Brain microvascular endothelial cell (primary cell): Measurements from ENCODE around the gene MTMR12.

Source experiments
- DNase-seq: peaks from one replicate; pipeline ENCODE4 v3.0.0-alpha.2; 2020
- H3K27ac ChIP-seq: fragments of 250-450 bp; sonication (Bioruptor Pico); 2 replicates; pipeline ENCODE4 v1.5.1; 2020; ENCODE audit warnings: mild to moderate bottlenecking, moderate library complexity
- H3K27me3 ChIP-seq: fragments of 250-450 bp; sonication (Bioruptor Pico); replicated peaks from 2 replicates; pipeline ENCODE4 v1.5.1; 2020; ENCODE audit warnings: mild to moderate bottlenecking
- H3K36me3 ChIP-seq: fragments of 250-450 bp; sonication (Bioruptor Pico); replicated peaks from 2 replicates; pipeline ENCODE4 v1.5.1; 2020; ENCODE audit warnings: mild to moderate bottlenecking
- H3K4me3 ChIP-seq: 2 replicates; pipeline ENCODE4 v1.5.1; 2011; ENCODE audit warnings: low read depth, mild to moderate bottlenecking, control low read depth, low read length, moderate library complexity
- in situ Hi-C: cut with HindIII; loops from 2 replicates; pipeline ENCODE4 v1.10.0; 2017; ENCODE audit warnings: low sequenced_read_pairs, low pct_ligation_motif_present
- TF ChIP-seq, protein P1 (sequence below): IDR thresholded peaks from 2 replicates; pipeline ENCODE4 v1.5.1; 2011; ENCODE audit warnings: low read depth, mild to moderate bottlenecking, moderate library complexity, low read length, control low read depth, inconsistent platforms; ENCODE audit errors: missing control alignments

Gene MTMR12

GRCh38 chr5:32308946-32309345 lies 3.8 kb downstream of the MTMR12 start:
- in situ Hi-C loops, result no loop called here
- Histone ChIP-seq H3K27me3 (no peaks in the 10 kb centered on the region), H3K36me3 (no peaks in the 10 kb centered on the region), H3K4me3 (no peak overlapping the region), H3K27ac (no peak overlapping the region)
- TF ChIP-seq, protein P1, sequence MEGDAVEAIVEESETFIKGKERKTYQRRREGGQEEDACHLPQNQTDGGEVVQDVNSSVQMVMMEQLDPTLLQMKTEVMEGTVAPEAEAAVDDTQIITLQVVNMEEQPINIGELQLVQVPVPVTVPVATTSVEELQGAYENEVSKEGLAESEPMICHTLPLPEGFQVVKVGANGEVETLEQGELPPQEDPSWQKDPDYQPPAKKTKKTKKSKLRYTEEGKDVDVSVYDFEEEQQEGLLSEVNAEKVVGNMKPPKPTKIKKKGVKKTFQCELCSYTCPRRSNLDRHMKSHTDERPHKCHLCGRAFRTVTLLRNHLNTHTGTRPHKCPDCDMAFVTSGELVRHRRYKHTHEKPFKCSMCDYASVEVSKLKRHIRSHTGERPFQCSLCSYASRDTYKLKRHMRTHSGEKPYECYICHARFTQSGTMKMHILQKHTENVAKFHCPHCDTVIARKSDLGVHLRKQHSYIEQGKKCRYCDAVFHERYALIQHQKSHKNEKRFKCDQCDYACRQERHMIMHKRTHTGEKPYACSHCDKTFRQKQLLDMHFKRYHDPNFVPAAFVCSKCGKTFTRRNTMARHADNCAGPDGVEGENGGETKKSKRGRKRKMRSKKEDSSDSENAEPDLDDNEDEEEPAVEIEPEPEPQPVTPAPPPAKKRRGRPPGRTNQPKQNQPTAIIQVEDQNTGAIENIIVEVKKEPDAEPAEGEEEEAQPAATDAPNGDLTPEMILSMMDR, result no peak
- no peak for DNase-seq

- H3K27ac ChIP-seq, result no peak overlapping the region
- DNase-seq, result no peak
- H3K36me3 ChIP-seq, result no peaks in the 10 kb centered on the region
- no peaks in the 10 kb centered on the region for H3K27me3 ChIP-seq
- in situ Hi-C loops, result no loop called here
- no peak overlapping the region for H3K4me3 ChIP-seq
- TF ChIP-seq, protein P1, result no peak
These were observed 5.0 kb downstream of the MTMR12 start for GRCh38 chr5:32307769-32308194.

- Histone ChIP-seq H3K27ac (no peak overlapping the region), H3K36me3 (no peaks in the 10 kb centered on the region), H3K27me3 (no peaks in the 10 kb centered on the region), H3K4me3 (no peak overlapping the region)
- no peak for DNase-seq
- TF ChIP-seq, protein P1, result no peak
- in situ Hi-C loops, result no loop called here
These were observed 8.1 kb downstream of the MTMR12 start for GRCh38 chr5:32304622-32305021.

DNA sequence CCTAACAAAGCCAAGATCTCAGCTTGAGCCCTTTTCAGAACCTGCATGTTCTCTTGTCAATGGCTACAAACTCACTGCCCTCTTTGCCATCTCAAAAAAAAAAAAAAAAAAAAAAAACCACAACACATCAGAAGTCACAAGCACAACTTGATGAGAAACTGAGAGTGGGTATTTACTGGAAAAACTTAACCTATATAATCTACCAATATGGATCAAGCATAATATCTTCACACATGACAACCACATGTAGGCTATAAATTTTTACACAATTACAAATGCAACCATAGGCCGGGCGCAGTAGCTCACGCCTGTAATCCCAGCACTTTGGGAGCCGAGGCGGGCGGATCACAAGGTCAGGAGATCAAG lies 9.0 kb downstream of the MTMR12 start:
- in situ Hi-C loops, result no loop called here

GRCh38 chr5:32302835-32303754 lies 9.6 kb downstream of the MTMR12 start:
- Histone ChIP-seq H3K27me3 (no peaks in the 10 kb centered on the region), H3K36me3 (no peaks in the 10 kb centered on the region), H3K4me3 (no peak overlapping the region), H3K27ac (no peak overlapping the region)
- in situ Hi-C loops, result no loop called here
- TF ChIP-seq, protein P1, result no peak
- no peak for DNase-seq

More for the DNA sequence above, 9.0 kb downstream of the MTMR12 start:
- TF ChIP-seq, protein P1, result no peak
- no peaks in the 10 kb centered on the region for H3K27me3 ChIP-seq
- DNase-seq, result no peak
- no peak overlapping the region for H3K27ac ChIP-seq
- H3K36me3 ChIP-seq, result no peaks in the 10 kb centered on the region
- no peak overlapping the region for H3K4me3 ChIP-seq
